ENCODE measurements around the gene PLA2G4D.

Gene PLA2G4D

GRCh38 chr15:42018306-42019224, 75.8 kb downstream of the PLA2G4D start:
- DNase-seq (ENCODE audit: low read depth): no peak
